ENCODE measurements around the gene ISL1.

Gene ISL1

GRCh38 chr5:51395666-51396356, 12.6 kb downstream of the ISL1 start:
- TF ChIP-seq CTCF (IDR thresholded peaks at IDR 0.05): no peak

DNA sequence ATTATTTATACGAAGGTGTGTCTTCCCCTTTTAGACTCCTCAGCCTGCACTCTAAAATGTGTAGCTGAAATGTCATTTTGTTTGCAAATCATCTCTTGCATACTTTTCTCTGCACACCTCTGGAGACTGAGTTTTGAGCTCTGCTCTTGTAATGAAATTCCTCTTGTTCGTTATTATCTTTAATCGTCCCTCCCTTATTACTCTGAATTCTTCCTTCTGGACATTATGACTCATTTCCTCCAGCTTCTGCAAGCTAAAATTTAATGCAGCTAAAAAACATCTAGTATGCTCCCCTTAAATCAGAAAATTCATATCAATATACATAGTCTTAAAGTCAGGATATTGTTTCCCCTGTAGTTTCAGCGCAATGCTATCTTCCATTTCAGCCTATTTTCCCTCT, 13.5 kb downstream of the ISL1 start:
- no peak for TF ChIP-seq CTCF (IDR thresholded peaks at IDR 0.05)

- no peak for TF ChIP-seq CTCF (IDR thresholded peaks at IDR 0.05)
Measured at GRCh38 chr5:51397996-51398395, 14.7 kb downstream of the ISL1 start.

DNA sequence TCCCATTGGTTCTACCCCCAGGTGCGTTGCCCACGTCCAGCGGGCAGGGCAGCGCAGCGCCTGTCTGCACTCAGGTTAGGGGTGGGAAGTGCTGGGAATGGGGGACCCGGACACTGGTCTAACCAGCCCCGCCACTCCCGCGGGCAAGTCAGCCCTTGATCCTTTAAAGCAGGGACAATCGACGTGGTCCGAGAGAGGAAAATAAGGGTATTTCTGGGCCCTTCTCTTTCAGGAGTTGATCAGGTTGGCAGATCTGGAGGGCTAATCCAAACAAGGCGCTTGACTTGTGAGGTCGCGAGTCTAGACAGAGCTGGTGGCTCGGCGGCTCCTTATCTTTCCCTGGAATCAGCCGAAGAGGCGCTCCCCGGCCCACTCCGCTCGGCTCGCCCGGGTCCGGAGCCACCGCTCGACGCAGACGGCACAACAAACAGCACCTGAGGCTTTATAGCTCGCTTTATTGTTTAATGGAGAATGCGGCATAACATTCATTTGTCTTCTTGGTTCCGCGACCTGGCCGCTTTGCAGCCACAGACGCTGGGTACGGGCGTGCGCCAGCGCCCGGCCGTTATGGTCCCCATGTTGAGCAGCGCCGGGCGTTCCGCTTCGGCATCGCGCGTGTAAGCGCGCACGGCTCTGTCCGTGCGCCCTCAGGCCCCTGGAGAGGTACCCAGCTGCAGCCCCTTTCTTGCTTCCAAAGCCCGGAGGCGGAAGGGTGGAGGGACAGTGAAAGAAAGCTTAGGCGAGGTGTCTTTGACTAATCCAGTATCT, 15.8 kb downstream of the ISL1 start:
- no peak for TF ChIP-seq CTCF (IDR thresholded peaks at IDR 0.05)

- no peak for TF ChIP-seq CTCF (IDR thresholded peaks at IDR 0.05)
Measured at GRCh38 chr5:51399643-51400006, 16.4 kb downstream of the ISL1 start.

DNA sequence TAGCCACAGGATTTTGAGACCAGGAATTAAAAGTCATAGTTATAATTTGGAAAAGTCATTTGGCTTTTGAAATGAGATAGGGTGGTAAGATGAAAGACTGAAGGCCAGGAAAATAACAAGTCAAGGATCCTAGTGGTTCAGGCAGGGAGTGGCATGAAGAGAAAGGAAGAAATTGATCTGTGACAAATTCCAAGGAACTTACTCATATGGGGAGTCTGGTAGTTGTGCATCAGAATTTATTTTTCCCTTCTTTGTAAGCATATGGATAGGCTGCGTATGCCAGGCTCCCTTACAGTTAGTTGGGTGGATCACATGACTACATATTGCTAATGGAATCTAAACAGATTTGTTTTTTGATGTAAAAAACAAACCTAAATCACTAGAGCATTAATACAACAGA, 21.0 kb downstream of the ISL1 start:
- no peak for TF ChIP-seq CTCF (IDR thresholded peaks at IDR 0.05)

GRCh38 chr5:51411921-51412325, 28.7 kb downstream of the ISL1 start:
- no peak for TF ChIP-seq CTCF (IDR thresholded peaks at IDR 0.05)

Measured in LNCAP (cell line).